SK-N-SH (cell line): ENCODE measurements around the gene DARS2. TPM values are rescaled to one million over a fixed set of nuclear protein-coding genes. Genes with fewer than 3 reads are reported as not detected.
A peak's percentile ranks its signal among the peaks of the same experiment; 100 is the strongest.

ENCODE experiments used
- CTCF ChIA-PET: fragments of 300-600, 350-600 bp; formaldehyde crosslinking; extraction: SDS; loops from one replicate; lab custom pipeline; 2021; lab: Yijun Ruan, JAX
- POLR2A ChIA-PET: fragments of 350-600 bp; sonication (Branson Sonifier 250); formaldehyde crosslinking; extraction: SDS; loops from one replicate; lab custom pipeline; 2020; ENCODE audit warnings: antibody characterized with exemption, inconsistent platforms; lab: Yijun Ruan, JAX
- DNase-seq: peaks from one replicate; pipeline ENCODE4 v3.0.0; 2012
- H2AFZ ChIP-seq: fragments of 200-600 bp; sonication (generic); 2 replicates; pipeline ENCODE4 v1.8.1; 2016; ENCODE audit warnings: antibody characterized with exemption, mild to moderate bottlenecking, low read depth
- H3F3A ChIP-seq: fragments of 200-600 bp; sonication (generic); replicated peaks from 2 replicates; pipeline ENCODE3; 2016; ENCODE audit warnings: antibody characterized with exemption, mild to moderate bottlenecking; ENCODE audit not compliant: insufficient read depth
- H3K27ac ChIP-seq, 2 experiments: fragments of 200-500 bp in 1 of 2; fragments of 200-600 bp in 1 of 2; sonication (Bioruptor generic) in 1 of 2; sonication (generic), shearing (Covaris generic) in 1 of 2; 2 replicates each; pipeline versions ENCODE4 v1.5.1 to v1.6.1; 2014 to 2016; ENCODE audit warnings: low read depth in 2 of 2, inconsistent platforms in 1 of 2, low read length in 1 of 2, mild to moderate bottlenecking in 1 of 2, mixed read lengths in 1 of 2
- H3K27me3 ChIP-seq: fragments of 200-600 bp; sonication (generic), shearing (Covaris generic); 2 replicates; pipeline ENCODE4 v1.6.1; 2016; ENCODE audit warnings: mixed run types; ENCODE audit not compliant: insufficient read depth
- H3K36me3 ChIP-seq, 2 experiments: fragments of 200-500 bp in 1 of 2; fragments of 200-600 bp in 1 of 2; sonication (Bioruptor generic) in 1 of 2; sonication (generic) in 1 of 2; replicated peaks in 1 of 2; 2 replicates each; pipeline versions ENCODE3 to v1.5.1; 2014 to 2016; ENCODE audit warnings: low read length in 1 of 2, mild to moderate bottlenecking in 1 of 2; ENCODE audit not compliant: insufficient read depth in 2 of 2, control insufficient read depth in 1 of 2
- H3K4me1 ChIP-seq, 2 experiments: fragments of 200-500 bp in 1 of 2; fragments of 200-600 bp in 1 of 2; sonication (Bioruptor generic) in 1 of 2; sonication (generic), shearing (Covaris generic) in 1 of 2; 2 replicates each; pipeline versions ENCODE4 v1.5.1 to v1.6.1; 2014 to 2016; ENCODE audit warnings: low read depth in 1 of 2, low read length in 1 of 2, mixed run types in 1 of 2; ENCODE audit not compliant: insufficient read depth in 2 of 2, control insufficient read depth in 1 of 2
- H3K4me2 ChIP-seq: fragments of 200-600 bp; sonication (generic), shearing (Covaris generic); 2 replicates; pipeline ENCODE4 v1.6.1; 2017; ENCODE audit warnings: mixed run types
- H3K4me3 ChIP-seq, 2 experiments: fragments of 200-500 bp in 1 of 2; fragments of 200-600 bp in 1 of 2; sonication (Bioruptor generic) in 1 of 2; sonication (generic), shearing (Covaris generic) in 1 of 2; 2 replicates each; pipeline versions ENCODE4 v1.5.1 to v1.8.1; 2014 to 2016; ENCODE audit warnings: low read depth in 2 of 2, inconsistent platforms in 1 of 2, low read length in 1 of 2, mild to moderate bottlenecking in 1 of 2, mixed read lengths in 1 of 2, moderate library complexity in 1 of 2
- H3K79me2 ChIP-seq: fragments of 200-600 bp; sonication (generic); 2 replicates; pipeline ENCODE4 v1.8.1; 2017; ENCODE audit warnings: mild to moderate bottlenecking; ENCODE audit not compliant: insufficient read depth
- H3K9ac ChIP-seq: fragments of 200-600 bp; sonication (generic); 2 replicates; pipeline ENCODE4 v1.6.1; 2017; ENCODE audit warnings: mixed run types
- H3K9me2 ChIP-seq: fragments of 200-600 bp; sonication (generic); 2 replicates; pipeline ENCODE4 v1.6.1; 2017; ENCODE audit warnings: mixed run types
- H3K9me3 ChIP-seq: fragments of 200-600 bp; sonication (generic); 2 replicates; pipeline ENCODE4 v1.6.1; 2017; ENCODE audit warnings: mixed run types, mild to moderate bottlenecking, moderate library complexity
- H4K20me1 ChIP-seq: fragments of 200-600 bp; sonication (generic); 2 replicates; pipeline ENCODE4 v1.6.1; 2017; ENCODE audit warnings: mild to moderate bottlenecking, mixed run types; ENCODE audit not compliant: insufficient read depth
- EZH2phosphoT487 ChIP-seq: fragments of 200-600 bp; sonication (generic); IDR thresholded peaks from 2 replicates; pipeline ENCODE4 v1.6.1; 2017; ENCODE audit warnings: low read depth, mixed run types, mild to moderate bottlenecking, antibody characterized with exemption, moderate library complexity, borderline replicate concordance
- FOXM1 ChIP-seq: IDR thresholded peaks from 2 replicates; pipeline ENCODE4 v1.4.0; 2012; ENCODE audit warnings: low read depth, mild to moderate bottlenecking
- GATA2 ChIP-seq: sonication (generic); formaldehyde crosslinking; IDR thresholded peaks from 2 replicates; pipeline ENCODE4 v1.5.0; 2020; ENCODE audit warnings: mild to moderate bottlenecking, missing genetic modification reagents
- JUND ChIP-seq: IDR thresholded peaks from 2 replicates; pipeline ENCODE4 v1.4.0; 2012
- MXI1 ChIP-seq: IDR thresholded peaks from 2 replicates; pipeline ENCODE4 v1.6.1; 2012; ENCODE audit warnings: mild to moderate bottlenecking, low read depth, low read length, improper control_type of control experiment
- POLR2AphosphoS5 ChIP-seq: IDR thresholded peaks from 2 replicates; pipeline ENCODE4 v1.6.1; 2012; ENCODE audit warnings: low read depth, low read length
- RAD21 ChIP-seq: IDR thresholded peaks from 2 replicates; pipeline ENCODE4 v1.6.1; 2012; ENCODE audit warnings: mild to moderate bottlenecking, low read length
- RFX5 ChIP-seq: IDR thresholded peaks from 2 replicates; pipeline ENCODE4 v1.6.1; 2012; ENCODE audit warnings: mild to moderate bottlenecking, improper control_type of control experiment, low read length
- TEAD4 ChIP-seq: IDR thresholded peaks from 2 replicates; pipeline ENCODE4 v1.4.0; 2012; ENCODE audit warnings: mild to moderate bottlenecking, borderline replicate concordance; ENCODE audit not compliant: insufficient read depth
- ZBTB33 ChIP-seq: IDR thresholded peaks from 2 replicates; pipeline ENCODE4 v1.4.0; 2012; ENCODE audit warnings: low read depth, borderline replicate concordance
- WGBS: methylation state at CpG from one replicate; pipeline ENCODE4 v1.1.6; 2017; ENCODE audit warnings: low lambda C conversion rate; 5-methylcytosine and 5-hydroxymethylcytosine counted together
- polyA plus RNA-seq, 3 experiments: library from polyadenylated mRNA; depleted of rRNA; stranded (reverse); fragments of >200 nt; gene quantifications; 2 replicates each; pipeline ENCODE4 v1.2.3, GENCODE V29; 2012

Gene DARS2
- polyA plus RNA-seq, 1 of the 3 experiments (the other 2 are of a cell fraction): 17.1 TPM

DNA sequence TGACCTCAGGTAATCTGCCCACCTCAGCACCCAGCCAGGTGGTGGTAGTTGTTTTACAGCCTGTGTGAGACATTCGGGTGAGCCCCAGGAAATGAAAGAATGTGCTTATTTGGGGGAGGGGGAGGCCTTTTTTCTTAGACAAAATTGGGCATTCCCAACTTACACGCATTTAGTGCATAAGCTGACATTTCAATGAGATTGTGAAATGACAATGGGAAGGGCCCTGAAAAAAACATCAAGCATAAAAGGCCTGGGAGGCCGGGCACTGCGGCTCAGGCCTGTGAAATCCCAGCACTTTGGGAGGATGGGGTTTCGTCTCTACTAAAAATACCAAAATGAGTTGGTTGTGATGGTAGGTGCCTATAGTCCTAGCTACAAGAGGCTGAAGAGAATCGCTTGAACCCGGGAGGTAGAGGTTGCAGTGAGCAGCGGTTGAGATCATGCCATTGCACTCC is 38.3 kb downstream of the DARS2 start:
- Histone ChIP-seq H3K36me3 (peaks cover 49 to 77% of the 10 kb centered on the region in 2 experiments), H3K27me3 (no peaks in the 10 kb centered on the region), H3K4me2 (no peak overlapping the region), H3K9me3 (no peaks in the 10 kb centered on the region), H2AFZ (no peak overlapping the region), H3K9me2 (no peaks in the 10 kb centered on the region), H3K4me1 (peaks cover 6 to 17% of the 10 kb centered on the region in 2 experiments; a peak in 3 of 4 replicates), H3K9ac (no peak overlapping the region), H3K4me3 (no peak overlapping the region), H3F3A (peaks cover 87% of the 10 kb centered on the region), H3K27ac (peak overlapping the region in 1 of 2 experiments; percentile 74; a peak in 1 of 4 replicates), H3K79me2 (peaks cover 31% of the 10 kb centered on the region), H4K20me1 (peaks cover 49% of the 10 kb centered on the region)
- TF ChIP-seq POLR2AphosphoS5 (peak; percentile 38; the same call in 1 of the 2 replicates), RFX5 (no peak)
- 86% methylated on average over 8 of the region's 8 CpGs for WGBS
- ChIA-PET CTCF (interaction anchor here (1.3 kb wide), 1 partner anchor 11 kb away, joined by 4 read pairs; no protein-coding TSS in a partner anchor), POLR2A (interaction anchor here (0.7 kb wide), 1 partner anchor 148 kb away, joined by 3 read pairs; the partner anchor contains the start of gene KLHL20)
- no peak for DNase-seq

DNA sequence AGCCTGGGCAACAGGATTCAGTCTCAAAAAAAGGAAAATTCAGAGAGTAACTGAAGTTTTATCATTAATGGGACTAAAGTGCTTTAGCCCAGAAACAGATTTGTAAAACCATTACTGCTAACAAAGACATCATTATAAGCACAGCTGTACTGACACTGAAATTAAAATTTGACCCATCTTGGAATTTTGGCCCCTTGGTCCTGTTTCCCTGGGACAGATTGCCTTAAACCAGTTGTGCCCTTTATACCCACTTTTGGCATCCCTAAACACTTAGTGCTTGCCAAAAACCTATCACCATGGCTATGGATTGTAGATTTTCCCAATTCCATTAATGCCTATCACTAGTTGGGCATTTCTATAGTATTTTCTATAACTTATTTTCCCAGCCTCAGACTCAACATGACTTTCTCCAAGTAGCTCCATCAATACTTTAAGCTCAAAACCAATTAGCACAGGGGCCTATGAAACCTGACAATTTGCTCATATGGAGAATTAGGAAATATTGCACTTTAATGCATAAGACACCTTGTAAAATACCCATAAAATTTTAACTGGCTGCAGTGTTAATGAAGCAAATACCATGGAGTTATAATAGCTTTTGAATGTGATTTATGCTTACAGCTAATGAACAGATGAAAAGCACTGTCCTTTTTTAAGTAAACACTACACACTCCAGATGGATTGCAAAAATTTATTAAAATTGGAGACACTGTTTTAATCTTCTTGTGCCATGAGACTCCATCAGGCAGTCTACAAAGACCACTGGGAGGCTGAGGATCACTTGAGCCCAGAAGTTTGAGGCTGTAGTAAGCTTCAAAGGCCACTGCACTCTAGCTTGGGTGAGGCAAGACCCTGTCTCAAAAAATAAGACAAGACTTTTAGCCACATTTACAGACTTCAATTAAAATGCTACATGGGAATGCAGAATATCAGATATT is 39.0 kb downstream of the DARS2 start:
- TF ChIP-seq JUND (0 out of 2 replicates have a peak, but pooled peaks have one; percentile 5), RAD21 (no peak), POLR2AphosphoS5 (peak; percentile 60; the same call in 1 of the 2 replicates)
- H3K9me2 ChIP-seq: no peaks in the 10 kb centered on the region
- H3K79me2 ChIP-seq: peaks cover 31% of the 10 kb centered on the region
- CTCF ChIA-PET: interaction anchor here (0.6 to 1.3 kb wide), 4 partner anchors 9 to 32 kb away, joined by 3 to 4 read pairs (median 3); no protein-coding TSS in a partner anchor
- POLR2A ChIA-PET: no interaction called here
- H3K27ac ChIP-seq: peak overlapping the region; percentile 24 to 74; a peak in 3 of 4 replicates
- H3K4me2 ChIP-seq: no peak overlapping the region
- peaks cover 49% of the 10 kb centered on the region for H4K20me1 ChIP-seq
- peaks cover 6 to 17% of the 10 kb centered on the region in 2 experiments; a peak in 3 of 4 replicates for H3K4me1 ChIP-seq
- H3K36me3 ChIP-seq: peaks cover 49 to 70% of the 10 kb centered on the region in 2 experiments
- no peaks in the 10 kb centered on the region for H3K9me3 ChIP-seq
- H3F3A ChIP-seq: peaks cover 81% of the 10 kb centered on the region
- no peak overlapping the region for H3K4me3 ChIP-seq
- H3K27me3 ChIP-seq: no peaks in the 10 kb centered on the region
- H3K9ac ChIP-seq: no peak overlapping the region
- H2AFZ ChIP-seq: no peak overlapping the region
- DNase-seq: no peak

DNA sequence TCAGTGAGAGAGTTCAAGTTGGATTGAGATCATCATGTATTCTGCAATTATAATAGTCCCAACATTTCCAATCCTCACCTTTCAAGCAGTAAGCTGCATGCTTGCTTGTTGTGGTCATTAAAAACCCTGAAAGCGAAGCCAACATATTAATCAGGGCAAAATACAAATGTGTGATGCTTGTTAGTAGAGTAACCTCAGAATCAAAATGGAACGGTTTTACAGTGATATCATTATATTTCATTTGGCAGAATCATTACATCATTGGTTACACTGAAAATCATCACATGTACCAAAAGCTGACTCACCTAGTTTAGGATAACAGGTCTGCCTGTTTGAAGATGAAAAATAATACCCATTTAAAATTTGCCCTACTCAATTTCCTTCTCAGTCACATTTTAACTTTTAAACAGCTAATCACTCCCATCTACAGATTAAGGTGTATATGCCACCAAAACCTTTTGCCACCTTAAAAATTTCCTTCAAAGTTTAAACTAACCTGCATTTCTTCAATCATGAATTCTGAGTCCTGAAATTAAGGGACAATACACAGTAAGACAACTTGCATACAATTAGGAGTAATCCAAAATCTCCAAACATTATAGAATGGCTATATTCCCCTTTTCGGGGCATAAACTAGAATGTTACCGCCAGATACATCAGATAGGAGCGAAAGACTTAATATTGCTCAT is 39.9 kb downstream of the DARS2 start:
- Histone ChIP-seq H2AFZ (no peak overlapping the region), H3K9me3 (no peaks in the 10 kb centered on the region), H3K79me2 (peaks cover 35% of the 10 kb centered on the region), H3K36me3 (peaks cover 49 to 66% of the 10 kb centered on the region in 2 experiments), H3K4me2 (peak overlapping the region; percentile 78), H4K20me1 (peaks cover 49% of the 10 kb centered on the region), H3K9ac (peak overlapping the region; percentile 79; the same call in 1 of the 2 replicates), H3K27ac (peak overlapping the region; percentile 24 to 74; a peak in 3 of 4 replicates), H3K4me3 (peak overlapping the region; percentile 82 to 90), H3F3A (peaks cover 87% of the 10 kb centered on the region), H3K9me2 (no peaks in the 10 kb centered on the region), H3K27me3 (no peaks in the 10 kb centered on the region), H3K4me1 (peaks cover 9 to 20% of the 10 kb centered on the region in 2 experiments; a peak in 3 of 4 replicates)
- WGBS: 72% methylated on average over 5 of the region's 5 CpGs
- no peak for DNase-seq
- ChIA-PET POLR2A (no interaction called here), CTCF (interaction anchor here (0.6 to 0.8 kb wide), 2 partner anchors 22 to 33 kb away, joined by 3 read pairs; no protein-coding TSS in a partner anchor)
- TF ChIP-seq GATA2: no peak
- TF ChIP-seq ZBTB33: no peak
- no peak for TF ChIP-seq MXI1
- TF ChIP-seq EZH2phosphoT487: no peak
- no peak for TF ChIP-seq TEAD4
- no peak for TF ChIP-seq FOXM1
- no peak for TF ChIP-seq JUND
